ENCODE measurements around the gene PLEKHG4. TPM values are rescaled to one million over a fixed set of nuclear protein-coding genes. Genes with fewer than 3 reads are reported as not detected.

Gene PLEKHG4
- total and polyA plus RNA-seq, 10 of the 15 experiments (the other 5 are each of a cell fraction or from before 2014, with no cell fraction given): 0.14 to 2.6 (median 0.99) TPM

- BruUV-seq (replicated peaks): no TSS peak
- Histone ChIP-seq H3K36me3 (ENCODE audit: control insufficient read depth in 2 of 2, insufficient read depth in 2 of 2, low read length in 1 of 2) (no peaks in the 10 kb centered on the region; a peak in 1 of 4 replicates), H3K9ac (ENCODE audit: control insufficient read depth, insufficient read depth, low read length) (peak overlapping the region; percentile 62), H3K9me3 (replicated peaks; ENCODE audit: control insufficient read depth, insufficient read depth, low read length) (no peaks in the 10 kb centered on the region), H3K4me1 (ENCODE audit: control insufficient read depth, insufficient read depth, low read length) (peaks cover 4% of the 10 kb centered on the region; the same call in 1 of the 2 replicates), H2AFZ (ENCODE audit: control insufficient read depth, low read depth, low read length) (peak overlapping the region; percentile 69), H3K4me2 (ENCODE audit: control insufficient read depth, insufficient read depth) (peak overlapping the region; percentile 91), H3K27me3 (replicated peaks in 1 of 2; ENCODE audit: control insufficient read depth in 2 of 2, insufficient read depth in 2 of 2, low read length in 1 of 2) (no peaks in the 10 kb centered on the region), H3K27ac (ENCODE audit: control insufficient read depth, insufficient read depth) (peak overlapping the region; percentile 6), H3K79me2 (ENCODE audit: control insufficient read depth, insufficient read depth, low read length) (0 out of 2 replicates have a peak, but pooled peaks cover 2% of the 10 kb centered on the region), H3K4me3 (peak overlapping the region; percentile 74), H4K20me1 (ENCODE audit: control insufficient read depth, insufficient read depth) (no peaks in the 10 kb centered on the region)
- 22% methylated on average over 12 of the region's 13 CpGs for WGBS (ENCODE audit: insufficient coverage, insufficient replicate concordance, low lambda C conversion rate, missing lambda C conversion rate)
- RAD21 ChIA-PET (ENCODE audit: unreplicated experiment): interaction anchor here (0.6 to 2.3 kb wide), 9 partner anchors 18 to 123 kb away, joined by 3 to 9 read pairs (median 4); partner anchors contain the start of genes FHOD1 and TMEM208
- ATAC-seq (no peak; the same call in 2 of the 3 replicates), FAIRE-seq (no peak), DNase-seq (ENCODE audit: low read depth, low spot score) (no peak)
- intact Hi-C loops (cut with micrococcal nuclease; ENCODE audit: unreplicated experiment): loop anchor here (1.0 to 5.0 kb wide), 3 partner anchors 49 to 119 kb away; partner anchors contain the start of genes KCTD19 and LRRC36
- in situ Hi-C loops (cut with MboI): no loop called here
- POLR2A ChIA-PET: interaction anchor here (0.5 kb wide), 1 partner anchor 301 kb away, joined by 5 read pairs; no protein-coding TSS in a partner anchor
- SMC1A ChIA-PET (ENCODE audit: uncharacterized antibody, unreplicated experiment): interaction anchor here (1.3 to 3.6 kb wide), 5 partner anchors 13 to 61 kb away, joined by 4 to 16 read pairs (median 6); no protein-coding TSS in a partner anchor
- CTCF ChIA-PET: interaction anchor here (0.6 to 3.0 kb wide), 21 partner anchors 11 to 187 kb away, joined by 3 to 23 read pairs (median 3); partner anchors contain the start of genes FHOD1, KCTD19 and SLC9A5
- TF ChIP-seq CREM (IDR thresholded peaks at IDR 0.05; ENCODE audit: low read depth) (no peak), BCLAF1 (IDR thresholded peaks at IDR 0.05) (no peak), SKIL (IDR thresholded peaks at IDR 0.05; ENCODE audit: low read depth, poor library complexity, severe bottlenecking) (no peak), RELA (IDR thresholded peaks at IDR 0.05; ENCODE audit: borderline replicate concordance, partially characterized antibody) (no peak), IKZF1 (conservative IDR thresholded peaks at IDR 0.05) (no peak), HDAC2 (IDR thresholded peaks at IDR 0.05) (no peak), JUND (IDR thresholded peaks at IDR 0.05; ENCODE audit: low read depth, low read length) (no peak), NR2C2 (IDR thresholded peaks at IDR 0.05; ENCODE audit: borderline replicate concordance, control insufficient read depth, insufficient read length, low read depth) (no peak), SPI1 (IDR thresholded peaks at IDR 0.05; ENCODE audit: borderline replicate concordance, insufficient read depth, low read depth, low read length) (no peak), CHD4 (IDR thresholded peaks at IDR 0.05) (no peak), CEBPZ (IDR thresholded peaks at IDR 0.05; ENCODE audit: low read depth, low read length) (no peak), POLR2AphosphoS5 (IDR thresholded peaks at IDR 0.05; ENCODE audit: low read length) (no peak)
Observed at GRCh38 chr16:67277999-67278772, 1.1 kb upstream of the PLEKHG4 start.
